IMR-90 (cell line): ENCODE data around the gene SF3B5. TPM values are rescaled to one million over a fixed set of nuclear protein-coding genes. Genes with fewer than 3 reads are reported as not detected.

Experiments used
- ATAC-seq: fragments of 200-7000 bp; cut with Tn5 transposase; 2 replicates; pipeline ENCODE4 v1.9.1; 2020; ENCODE audit warnings: low read depth, mild to moderate bottlenecking, moderate library complexity
- BruUV-seq: library from RNA; stranded (reverse); fragments of 400-500 nt; replicated peaks from 2 replicates; lab custom pipeline; 2021; lab: Mats Ljungman, UMichigan
- CTCF ChIA-PET: fragments of 300-600 bp; formaldehyde crosslinking; extraction: SDS; loops from one replicate; lab custom pipeline; 2021; ENCODE audit warnings: antibody characterized with exemption; lab: Yijun Ruan, JAX
- POLR2A ChIA-PET: fragments of 300-600 bp; sonication (Branson Sonifier 250); formaldehyde crosslinking; loops from one replicate; lab custom pipeline; 2022; ENCODE audit warnings: antibody characterized with exemption; ENCODE audit not compliant: unreplicated experiment; lab: Charles Lee
- DNase-seq: peaks from one replicate; pipeline ENCODE4 v3.0.0; 2013
- H2AFZ ChIP-seq: replicated peaks from 2 replicates; pipeline ENCODE3; 2013; ENCODE audit warnings: low read length, mild to moderate bottlenecking; ENCODE audit not compliant: poor library complexity
- H2AK5ac ChIP-seq: 2 replicates; pipeline ENCODE4 v1.6.1; 2013; ENCODE audit warnings: low read depth, low read length, inconsistent platforms
- H2AK9ac ChIP-seq: replicated peaks from 2 replicates; pipeline ENCODE3; 2013; ENCODE audit warnings: mild to moderate bottlenecking, low read depth, low read length, moderate library complexity; ENCODE audit not compliant: poor library complexity
- H2BK120ac ChIP-seq: 2 replicates; pipeline ENCODE4 v1.6.1; 2013; ENCODE audit warnings: low read depth, low read length, inconsistent platforms
- H2BK15ac ChIP-seq: 3 replicates; pipeline ENCODE4 v1.6.1; 2013; ENCODE audit warnings: low read depth, low read length, inconsistent platforms
- H2BK20ac ChIP-seq: 2 replicates; pipeline ENCODE4 v1.6.1; 2013; ENCODE audit warnings: low read depth, mild to moderate bottlenecking, inconsistent platforms, low read length, moderate library complexity
- H2BK5ac ChIP-seq: 2 replicates; pipeline ENCODE4 v1.6.1; 2013; ENCODE audit warnings: mild to moderate bottlenecking, low read depth, low read length, inconsistent platforms; ENCODE audit not compliant: poor library complexity, severe bottlenecking
- H3K14ac ChIP-seq: replicated peaks from 2 replicates; pipeline ENCODE4 v1.6.1; 2013; ENCODE audit warnings: low read depth, low read length, inconsistent platforms
- H3K18ac ChIP-seq: 2 replicates; pipeline ENCODE4 v1.6.1; 2013; ENCODE audit warnings: low read depth, low read length, control low read depth
- H3K23ac ChIP-seq: 2 replicates; pipeline ENCODE4 v1.6.1; 2013; ENCODE audit warnings: low read depth, low read length, inconsistent platforms
- H3K27ac ChIP-seq: 2 replicates; pipeline ENCODE4 v1.5.1; 2013; ENCODE audit warnings: mild to moderate bottlenecking, control low read depth, low read length; ENCODE audit not compliant: insufficient read depth
- H3K27me3 ChIP-seq: 2 replicates; pipeline ENCODE4 v1.6.1; 2013; ENCODE audit warnings: low read length; ENCODE audit not compliant: control insufficient read depth, insufficient read depth
- H3K36me3 ChIP-seq: 2 replicates; pipeline ENCODE4 v1.6.1; 2013; ENCODE audit warnings: low read length, mixed read lengths; ENCODE audit not compliant: control insufficient read depth, insufficient read depth
- H3K4ac ChIP-seq: 2 replicates; pipeline ENCODE4 v1.6.1; 2013; ENCODE audit warnings: low read depth, low read length, inconsistent platforms
- H3K4me1 ChIP-seq: 2 replicates; pipeline ENCODE4 v1.6.1; 2013; ENCODE audit warnings: low read length, mixed read lengths; ENCODE audit not compliant: control insufficient read depth, insufficient read depth
- H3K4me2 ChIP-seq: 2 replicates; pipeline ENCODE4 v1.6.1; 2013; ENCODE audit warnings: low read depth, mild to moderate bottlenecking, control low read depth, low read length, moderate library complexity
- H3K4me3 ChIP-seq: 2 replicates; pipeline ENCODE4 v1.5.1; 2013; ENCODE audit warnings: low read depth, mild to moderate bottlenecking, control low read depth, low read length, moderate library complexity; ENCODE audit not compliant: insufficient read depth
- H3K56ac ChIP-seq: 2 replicates; pipeline ENCODE4 v1.6.1; 2013; ENCODE audit warnings: low read length, inconsistent platforms; ENCODE audit not compliant: insufficient read depth; ENCODE audit errors: extremely low read depth
- H3K79me1 ChIP-seq, 2 experiments: 2 replicates each; pipeline ENCODE4 v1.6.1; 2013; ENCODE audit warnings: low read length in 2 of 2, inconsistent platforms in 1 of 2, low read depth in 1 of 2
- H3K9ac ChIP-seq: 2 replicates; pipeline ENCODE4 v1.6.1; 2013; ENCODE audit warnings: low read depth, low read length, control low read depth
- H3K9me1 ChIP-seq: 2 replicates; pipeline ENCODE4 v1.6.1; 2013; ENCODE audit warnings: low read length, inconsistent platforms; ENCODE audit not compliant: insufficient read depth
- H3K9me3 ChIP-seq: 2 replicates; pipeline ENCODE4 v1.6.1; 2013; ENCODE audit warnings: low read length; ENCODE audit not compliant: control insufficient read depth, insufficient read depth
- H4K20me1 ChIP-seq: 2 replicates; pipeline ENCODE4 v1.6.1; 2013; ENCODE audit warnings: low read length, inconsistent platforms; ENCODE audit not compliant: insufficient read depth
- H4K5ac ChIP-seq: 2 replicates; pipeline ENCODE4 v1.6.1; 2013; ENCODE audit warnings: mild to moderate bottlenecking, low read depth, low read length, control low read depth
- H4K8ac ChIP-seq, 2 experiments: 2 replicates each; pipeline ENCODE4 v1.6.1; 2013; ENCODE audit warnings: low read depth in 2 of 2, low read length in 2 of 2, control low read depth in 1 of 2, inconsistent platforms in 1 of 2
- H4K91ac ChIP-seq: 2 replicates; pipeline ENCODE4 v1.6.1; 2013; ENCODE audit warnings: low read depth, low read length, inconsistent platforms; ENCODE audit not compliant: insufficient read depth
- BHLHE40 ChIP-seq: fragments of 150-350 bp; IDR thresholded peaks from 2 replicates; pipeline ENCODE4 v1.6.1; 2016; ENCODE audit warnings: mild to moderate bottlenecking, low read depth, low read length
- CEBPB ChIP-seq: IDR thresholded peaks from 2 replicates; pipeline ENCODE4 v1.6.1; 2012; ENCODE audit warnings: low read depth, low read length, improper control_type of control experiment
- CHD1 ChIP-seq: IDR thresholded peaks from 2 replicates; pipeline ENCODE4 v1.6.1; 2012; ENCODE audit warnings: low read depth, low read length, improper control_type of control experiment
- CTCF ChIP-seq: conservative IDR thresholded peaks from 2 replicates; pipeline ENCODE4 v1.5.1; 2012; ENCODE audit warnings: mild to moderate bottlenecking, low read depth, low read length, improper control_type of control experiment
- FOS ChIP-seq: fragments of 150-350 bp; IDR thresholded peaks from 2 replicates; pipeline ENCODE4 v1.6.1; 2016; ENCODE audit warnings: low read depth, low read length
- MAFK ChIP-seq: IDR thresholded peaks from 2 replicates; pipeline ENCODE4 v1.6.1; 2012; ENCODE audit warnings: low read depth, low read length, improper control_type of control experiment
- MAZ ChIP-seq: IDR thresholded peaks from 2 replicates; pipeline ENCODE4 v1.6.1; 2012; ENCODE audit warnings: low read depth, mild to moderate bottlenecking, low read length, improper control_type of control experiment, moderate library complexity, borderline replicate concordance
- MXI1 ChIP-seq: IDR thresholded peaks from 2 replicates; pipeline ENCODE4 v1.6.1; 2012; ENCODE audit warnings: low read depth, mild to moderate bottlenecking, low read length, moderate library complexity, borderline replicate concordance
- NFE2L2 ChIP-seq: fragments of 150-350 bp; IDR thresholded peaks from 2 replicates; pipeline ENCODE4 v1.6.1; 2016; ENCODE audit warnings: low read depth, mild to moderate bottlenecking, low read length
- POLR2A ChIP-seq: IDR thresholded peaks from 2 replicates; pipeline ENCODE4 v1.6.1; 2012; ENCODE audit warnings: mild to moderate bottlenecking, low read depth, low read length
- RAD21 ChIP-seq: IDR thresholded peaks from 2 replicates; pipeline ENCODE4 v1.6.1; 2012; ENCODE audit warnings: low read length, improper control_type of control experiment
- RCOR1 ChIP-seq: IDR thresholded peaks from 2 replicates; pipeline ENCODE4 v1.6.1; 2012; ENCODE audit warnings: mild to moderate bottlenecking, low read length, improper control_type of control experiment; ENCODE audit not compliant: insufficient replicate concordance
- RFX5 ChIP-seq: IDR thresholded peaks from 2 replicates; pipeline ENCODE4 v1.8.0; 2012; ENCODE audit warnings: low read depth, mild to moderate bottlenecking, low read length, moderate library complexity
- SMC3 ChIP-seq: fragments of 150-350 bp; IDR thresholded peaks from 2 replicates; pipeline ENCODE4 v1.6.1; 2016; ENCODE audit warnings: low read depth, mild to moderate bottlenecking, antibody characterized with exemption, low read length, moderate library complexity
- USF2 ChIP-seq: fragments of 150-350 bp; IDR thresholded peaks from 2 replicates; pipeline ENCODE4 v1.6.1; 2017; ENCODE audit warnings: mild to moderate bottlenecking, antibody characterized with exemption, low read length, low read depth
- WGBS, 2 experiments: methylation state at CpG; one replicate each; pipeline versions ENCODE4 v1.1.5 to v1.1.7; 2013; ENCODE audit warnings: missing lambda C conversion rate in 2 of 2; ENCODE audit not compliant: insufficient read length in 1 of 2; ENCODE audit errors: extremely low coverage in 2 of 2; 5-methylcytosine and 5-hydroxymethylcytosine counted together
- dilution Hi-C: fragments of 300-500 bp; cut with HindIII; formaldehyde crosslinking; loops from one replicate; pipeline ENCODE4 v1.14.3; 2018; ENCODE audit warnings: low sequenced_read_pairs; ENCODE audit not compliant: unreplicated experiment
- in situ Hi-C: fragments of 300-500 bp; cut with MboI; formaldehyde crosslinking; loops from 3 replicates; pipeline ENCODE4 v1.14.3; 2019; ENCODE audit warnings: low sequenced_read_pairs, inconsistent platforms, mixed read lengths
- intact Hi-C: fragments of 100-400 bp; cut with micrococcal nuclease; formaldehyde crosslinking; loops from 2 replicates; pipeline ENCODE4 v1.10.0; 2022
- polyA plus RNA-seq, 3 experiments: library from polyadenylated mRNA; depleted of rRNA; stranded (reverse); fragments of >200 nt; gene quantifications; 2 replicates each; pipeline ENCODE4 v1.2.3, GENCODE V29; 2012; ENCODE audit warnings: low replicate concordance in 1 of 3
- total RNA-seq: library from RNA; depleted of rRNA; stranded (reverse); fragments of >200 nt; gene quantifications from 2 replicates; pipeline ENCODE4 v1.2.3, GENCODE V29; 2012
- TF ChIP-seq, protein P1 (sequence below): fragments of 150-350 bp; IDR thresholded peaks from 2 replicates; pipeline ENCODE4 v1.6.1; 2016; ENCODE audit warnings: low read depth, mild to moderate bottlenecking, low read length, moderate library complexity, borderline replicate concordance

Gene SF3B5
- total and polyA plus RNA-seq, 2 of the 4 experiments (the other 2 are of a cell fraction): 227 to 333 TPM

- Histone ChIP-seq H2BK5ac (no peak overlapping the region), H2BK20ac (no peak overlapping the region), H3K36me3 (no peaks in the 10 kb centered on the region), H3K4ac (no peak overlapping the region), H3K9ac (no peak overlapping the region), H3K9me3 (no peaks in the 10 kb centered on the region), H3K4me3 (no peak overlapping the region), H2AK9ac (no peak overlapping the region), H2AK5ac (no peak overlapping the region), H3K79me1 (no peaks in the 10 kb centered on the region), H3K14ac (no peak overlapping the region), H4K5ac (no peak overlapping the region), H3K27ac (no peak overlapping the region), H2AFZ (no peak overlapping the region), H3K56ac (no peak overlapping the region), H4K91ac (no peak overlapping the region), H2BK120ac (no peak overlapping the region), H3K4me1 (no peaks in the 10 kb centered on the region), H3K27me3 (peaks cover 15% of the 10 kb centered on the region), H2BK15ac (no peak overlapping the region), H3K4me2 (no peak overlapping the region), H3K23ac (no peak overlapping the region), H3K9me1 (no peaks in the 10 kb centered on the region), H4K8ac (no peak overlapping the region), H3K18ac (no peak overlapping the region), H4K20me1 (no peaks in the 10 kb centered on the region)
- intact Hi-C loops: no loop called here
- WGBS, 2 experiments: 60% methylated on average over 1 of the region's 3 CpGs; no CpG with 5 or more reads in 1 of the 2 experiments
- ATAC-seq: no peak
- DNase-seq: no peak
- in situ Hi-C loops: no loop called here
- TF ChIP-seq MAFK (no peak), USF2 (no peak), FOS (no peak), CTCF (no peak), CHD1 (no peak), RAD21 (no peak), RFX5 (no peak), MAZ (no peak), NFE2L2 (no peak), MXI1 (no peak), BHLHE40 (no peak), CEBPB (no peak), RCOR1 (no peak), POLR2A (no peak), SMC3 (no peak)
- TF ChIP-seq, protein P1, sequence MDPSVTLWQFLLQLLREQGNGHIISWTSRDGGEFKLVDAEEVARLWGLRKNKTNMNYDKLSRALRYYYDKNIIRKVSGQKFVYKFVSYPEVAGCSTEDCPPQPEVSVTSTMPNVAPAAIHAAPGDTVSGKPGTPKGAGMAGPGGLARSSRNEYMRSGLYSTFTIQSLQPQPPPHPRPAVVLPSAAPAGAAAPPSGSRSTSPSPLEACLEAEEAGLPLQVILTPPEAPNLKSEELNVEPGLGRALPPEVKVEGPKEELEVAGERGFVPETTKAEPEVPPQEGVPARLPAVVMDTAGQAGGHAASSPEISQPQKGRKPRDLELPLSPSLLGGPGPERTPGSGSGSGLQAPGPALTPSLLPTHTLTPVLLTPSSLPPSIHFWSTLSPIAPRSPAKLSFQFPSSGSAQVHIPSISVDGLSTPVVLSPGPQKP: no peak
- ChIA-PET CTCF (no interaction called here), POLR2A (no interaction called here)
- dilution Hi-C loops: no loop called here
- no TSS peak for BruUV-seq
Measured at GRCh38 chr6:144053601-144054000, 41.8 kb downstream of the SF3B5 start.
